HG03354 (cell line): Measurements from ENCODE around the gene GTF2IRD1.

Source experiments
- ATAC-seq: cut with Tn5 transposase; IDR thresholded peaks from one replicate; pipeline ENCODE4 v1.9.1; 2021; ENCODE audit warnings: mild to moderate bottlenecking; ENCODE audit not compliant: unreplicated experiment, poor library complexity, severe bottlenecking

Gene GTF2IRD1

DNA sequence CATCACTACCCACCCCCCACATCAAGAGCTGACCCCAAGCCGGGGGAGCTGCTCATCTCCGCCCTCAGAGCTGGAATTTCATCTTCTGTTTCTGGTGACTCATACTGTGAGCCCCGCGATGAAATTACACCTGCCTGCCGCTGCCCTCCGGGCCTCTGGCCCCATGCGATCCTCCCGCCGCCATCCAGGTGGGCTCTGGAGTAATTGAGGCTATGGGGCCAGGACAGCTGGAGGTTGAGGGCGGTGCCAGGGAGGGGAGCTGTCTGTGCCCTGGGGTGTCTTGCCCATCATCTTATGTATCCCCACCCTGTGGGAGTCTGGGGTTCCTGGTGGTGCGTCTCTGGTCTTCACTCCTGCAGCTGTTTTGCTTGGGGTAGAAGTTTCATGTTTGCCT, 9.0 kb downstream of the GTF2IRD1 start:
- ATAC-seq, result no peak

DNA sequence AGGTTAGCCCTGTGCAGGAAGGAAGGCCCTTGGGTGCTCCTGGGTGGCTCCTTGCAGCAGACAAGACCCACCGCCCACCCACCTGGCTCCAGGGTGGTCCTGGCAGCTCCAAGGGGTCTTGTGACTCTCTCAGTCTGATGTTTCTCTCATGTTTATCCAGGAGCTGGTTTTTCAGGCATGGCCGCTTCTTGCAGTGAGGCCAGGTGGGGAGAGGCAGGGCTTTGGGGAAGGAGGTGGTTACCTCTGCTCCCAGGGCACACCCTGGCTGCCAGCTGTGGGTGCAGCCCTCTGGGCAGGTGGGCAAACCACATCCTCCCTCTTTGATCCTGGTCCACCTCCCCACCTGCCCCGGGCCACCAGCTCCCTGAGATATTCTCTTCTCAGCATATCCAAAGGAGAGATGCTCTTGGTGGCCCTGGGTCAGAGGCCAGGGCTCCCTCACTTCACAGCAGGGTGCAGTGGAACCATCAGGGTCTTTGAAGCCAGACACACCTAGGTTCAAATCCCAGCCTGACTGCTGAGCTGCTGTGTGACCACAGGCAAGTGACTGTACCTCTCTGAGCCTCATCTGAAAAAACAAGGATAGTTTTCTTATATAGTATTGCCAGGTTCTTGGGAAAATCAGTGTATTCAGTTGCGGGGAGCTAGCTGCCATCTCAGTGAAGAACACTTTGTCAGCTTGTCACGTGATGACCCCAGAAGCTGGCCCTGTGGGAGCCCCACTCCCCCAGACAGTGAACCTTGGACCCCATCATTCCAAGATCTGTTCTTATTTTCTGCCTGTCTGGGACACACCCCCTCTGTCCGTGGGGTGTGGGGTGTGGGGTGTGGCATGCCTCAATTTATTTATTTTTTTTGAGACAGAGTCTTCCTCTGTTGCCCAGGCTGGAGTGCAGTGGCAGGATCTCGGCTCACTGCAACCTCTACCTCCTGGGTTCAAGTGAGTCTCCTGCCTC, 11.5 kb downstream of the GTF2IRD1 start:
- no peak for ATAC-seq

DNA sequence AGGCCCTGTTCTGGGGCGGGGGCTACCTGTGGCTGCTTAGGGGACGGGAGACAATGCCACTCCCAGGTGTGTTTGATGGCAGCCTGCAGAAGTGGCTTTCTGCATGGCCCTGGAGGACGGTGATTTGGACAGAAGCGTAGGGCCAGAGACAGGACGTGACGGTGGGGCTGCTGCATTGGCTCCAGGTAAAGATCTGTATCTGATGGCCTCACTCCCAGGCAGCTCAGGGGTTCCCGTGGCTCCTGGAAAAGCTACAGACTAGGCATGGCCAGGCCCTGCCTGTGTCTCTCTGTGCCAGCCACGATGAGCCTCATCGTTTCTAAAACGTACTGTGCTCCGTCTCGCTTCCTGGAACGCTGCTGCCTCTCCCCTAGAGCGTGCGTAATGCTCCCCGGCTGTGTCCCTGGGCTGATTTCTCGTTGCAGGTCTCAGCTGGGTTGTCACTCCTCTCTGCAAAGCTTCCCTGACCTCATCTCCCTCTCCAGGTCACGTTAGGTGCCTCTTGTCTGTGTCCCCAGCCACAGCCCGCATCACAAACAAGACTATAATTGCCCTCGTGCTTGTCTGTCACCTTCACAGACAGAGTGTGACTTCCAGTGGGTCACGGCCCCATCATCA, 12.6 kb downstream of the GTF2IRD1 start:
- no peak for ATAC-seq

DNA sequence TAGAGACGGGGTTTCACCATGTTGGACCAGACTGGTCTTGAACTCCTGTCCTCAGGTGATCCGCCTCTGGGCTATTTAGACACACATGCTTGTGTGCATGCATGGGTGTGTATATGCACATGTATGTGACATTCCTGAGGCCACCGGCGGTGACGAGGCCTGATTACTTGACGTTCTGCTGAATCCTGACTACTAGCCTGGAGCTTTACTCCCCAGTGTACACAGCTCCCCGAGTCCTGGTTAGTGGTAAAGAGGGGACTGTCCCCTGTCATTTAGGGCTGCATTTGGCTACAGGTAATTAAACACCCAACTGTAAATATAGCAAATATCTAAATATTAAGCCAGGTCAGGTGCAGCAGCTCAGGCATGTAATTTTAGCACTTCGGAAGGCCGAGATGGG, 14.2 kb downstream of the GTF2IRD1 start:
- ATAC-seq, result no peak

GRCh38 chr7:74470504-74470903, 16.8 kb downstream of the GTF2IRD1 start:
- ATAC-seq, result no peak

GRCh38 chr7:74473116-74473515, 19.4 kb downstream of the GTF2IRD1 start:
- ATAC-seq, result no peak

GRCh38 chr7:74474271-74474865, 20.7 kb downstream of the GTF2IRD1 start:
- no peak for ATAC-seq

- ATAC-seq, result no peak
Measured at GRCh38 chr7:74475243-74475986, 21.7 kb downstream of the GTF2IRD1 start.

DNA sequence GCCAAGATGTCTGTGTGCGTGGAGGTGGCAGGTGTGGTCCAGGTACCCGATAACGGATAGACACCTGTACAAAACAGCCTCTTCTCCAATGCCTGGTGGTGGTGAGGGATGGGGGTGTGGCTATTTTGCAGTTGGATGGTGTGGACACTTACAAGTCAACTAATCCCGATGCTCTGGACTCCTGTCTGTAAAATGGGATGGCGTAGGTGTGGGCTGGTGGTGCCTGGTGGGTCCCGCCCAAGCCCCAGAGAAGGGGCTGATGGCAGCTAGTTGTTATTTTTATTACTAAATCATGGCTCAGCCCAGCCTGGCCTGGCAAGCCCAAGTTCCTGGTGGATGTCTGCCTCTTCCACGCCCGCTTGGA, 22.3 kb downstream of the GTF2IRD1 start:
- no peak for ATAC-seq

DNA sequence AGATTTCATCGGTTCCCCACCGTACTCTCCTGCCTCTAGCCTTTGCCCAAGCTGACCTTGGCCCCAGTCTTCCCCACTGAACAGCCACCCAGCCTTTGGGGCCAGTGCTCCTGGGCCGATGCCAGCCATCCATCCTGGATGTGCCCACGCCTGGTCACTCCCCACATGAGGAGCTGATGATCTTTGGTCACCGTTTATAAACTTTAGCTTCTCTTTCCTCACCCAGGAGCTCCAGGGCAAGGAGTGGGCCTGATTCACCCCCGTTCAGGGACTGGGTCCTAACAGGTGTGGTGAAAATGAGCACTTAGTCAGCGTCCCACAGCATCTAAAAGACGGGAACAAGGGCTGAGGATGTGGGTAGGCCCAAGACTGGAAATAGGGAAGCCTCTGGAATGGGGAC, 22.9 kb downstream of the GTF2IRD1 start:
- no peak for ATAC-seq

DNA sequence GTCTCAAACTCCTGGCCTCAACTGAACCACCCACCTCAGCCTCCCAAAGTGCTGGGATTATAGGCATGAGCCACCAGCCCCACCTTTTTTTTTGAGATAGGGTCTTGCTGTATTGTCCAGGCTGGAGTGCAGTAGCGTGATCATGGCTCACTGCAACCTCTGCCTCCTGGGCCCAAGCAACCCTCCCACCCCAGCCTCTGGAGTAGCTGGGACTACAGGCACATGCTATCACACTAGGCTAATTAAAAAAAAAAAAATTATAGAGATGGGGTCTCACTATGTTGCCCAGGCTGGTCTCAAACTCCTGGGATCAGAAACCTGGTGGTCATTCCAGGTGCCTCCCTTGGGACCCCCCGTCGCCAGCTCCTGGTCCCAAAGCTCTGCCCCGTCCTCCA, 25.0 kb downstream of the GTF2IRD1 start:
- no peak for ATAC-seq

- no peak for ATAC-seq
Measured at GRCh38 chr7:74479066-74479781, 25.5 kb downstream of the GTF2IRD1 start.

GRCh38 chr7:74479961-74480829, 26.5 kb downstream of the GTF2IRD1 start:
- ATAC-seq, result no peak

- ATAC-seq, result no peak
Measured at GRCh38 chr7:74480861-74481417, 27.2 kb downstream of the GTF2IRD1 start.

DNA sequence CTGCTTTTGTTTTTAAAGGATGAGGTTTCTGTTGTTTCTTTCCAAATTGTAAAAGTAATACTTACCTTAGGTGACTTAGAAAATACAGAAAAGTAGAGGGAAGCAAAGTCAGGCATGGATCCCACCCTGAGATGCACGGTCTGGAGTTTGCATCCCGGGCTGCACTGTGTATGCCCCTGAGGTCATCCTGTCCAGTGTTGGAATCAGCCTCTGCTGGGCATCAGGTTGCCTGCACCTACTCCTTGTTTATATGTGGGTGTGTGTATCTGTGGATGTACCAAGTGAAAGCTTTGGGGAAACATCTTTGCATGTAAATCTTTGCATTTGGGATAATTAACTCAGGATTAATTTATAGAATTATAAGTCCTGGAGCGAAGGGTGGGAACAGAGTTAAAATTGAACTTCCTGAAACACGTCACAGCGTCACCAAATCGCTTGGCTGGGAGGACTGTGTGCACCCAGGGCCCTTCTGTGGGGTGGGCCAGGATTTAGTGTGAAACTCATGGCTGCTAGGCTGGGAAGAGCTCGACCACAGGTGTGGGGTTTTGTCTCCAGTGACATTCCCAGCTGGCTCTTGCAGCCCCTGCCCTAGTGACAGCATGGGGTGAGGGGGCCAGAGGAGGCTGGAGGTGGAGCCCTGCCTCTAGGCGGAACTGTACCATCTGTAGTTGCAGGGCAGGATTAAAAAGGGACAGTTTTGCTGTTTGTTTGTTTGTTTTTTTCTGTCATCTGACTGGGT, 27.9 kb downstream of the GTF2IRD1 start:
- ATAC-seq, result no peak

GRCh38 chr7:74482197-74482467, 28.4 kb downstream of the GTF2IRD1 start:
- ATAC-seq, result no peak

DNA sequence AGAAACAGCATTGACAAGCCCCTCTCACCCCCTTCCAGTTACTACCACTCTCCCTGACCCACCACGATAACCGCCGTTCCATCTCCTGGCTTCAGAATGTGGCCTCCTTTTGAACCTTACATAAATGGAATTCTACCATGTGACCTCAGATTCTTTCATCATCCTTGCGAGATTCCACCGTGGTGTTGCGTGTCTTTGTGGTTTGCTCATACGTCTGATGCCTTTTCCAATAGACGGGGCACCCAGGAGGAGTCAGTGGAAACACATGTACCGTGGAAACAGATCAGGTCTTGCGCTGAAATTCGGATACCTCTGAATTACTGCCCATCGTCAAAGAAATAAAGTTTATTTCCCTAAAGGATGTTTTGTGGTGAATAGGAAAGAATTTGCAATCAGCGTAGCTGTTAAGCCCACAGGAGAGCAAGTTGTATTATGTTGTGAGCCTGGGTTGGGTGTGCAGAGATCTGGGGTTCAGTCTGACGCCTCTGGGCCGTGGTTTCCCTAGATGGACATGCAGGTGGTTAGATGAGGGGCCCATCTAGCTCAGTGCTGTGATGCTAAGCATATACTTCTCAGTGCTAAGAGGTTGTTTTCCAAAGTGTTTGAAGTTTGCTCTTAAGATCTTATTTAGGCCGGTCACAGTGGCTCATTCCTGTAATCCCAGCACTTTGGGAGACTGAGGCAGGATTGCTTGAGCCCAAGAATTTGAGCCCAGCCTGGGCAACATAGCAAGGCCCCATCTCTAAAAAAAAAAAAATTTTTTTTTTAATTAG, 29.1 kb downstream of the GTF2IRD1 start:
- no peak for ATAC-seq
